Esophagus muscularis mucosa (tissue), 4 donors: ENCODE results near the gene ZSCAN18. TPM values are rescaled to one million over a fixed set of nuclear protein-coding genes. Genes with fewer than 3 reads are reported as not detected.
"Not testable (repeated sequence)": the region's sequence is repeated elsewhere in the genome, so short reads cannot be mapped to it uniquely, and the experiment has no call there.

Experiments
- DNase-seq: peaks from one replicate; pipeline ENCODE4 v3.0.0-alpha.2; 2017; ENCODE audit errors: extremely low spot score
- H3K27ac ChIP-seq, 4 donors: fragments of 200-600 bp; sonication (generic); replicated peaks in 1 of 4; 1 replicate in 3 of 4; 2 replicates in 1 of 4; pipeline ENCODE4 v1.5.1; 2016 to 2019; ENCODE audit warnings: mild to moderate bottlenecking in 1 of 4
- H3K27me3 ChIP-seq, 4 donors: fragments of 200-600 bp; sonication (generic); one replicate each; pipeline versions ENCODE4 v1.5.1 to v1.6.0; 2016 to 2019
- H3K36me3 ChIP-seq, 4 donors: fragments of 200-600 bp; sonication (generic); one replicate each; pipeline ENCODE4 v1.5.1; 2016 to 2019
- H3K4me1 ChIP-seq, 4 donors: fragments of 200-600 bp; sonication (generic); one replicate each; pipeline ENCODE4 v1.5.1; 2016 to 2019
- H3K4me3 ChIP-seq, 4 donors: fragments of 200-600 bp; sonication (generic); 1 replicate in 2 of 4; 2 replicates in 2 of 4; pipeline ENCODE4 v1.5.1; 2016 to 2019; ENCODE audit warnings: mild to moderate bottlenecking in 4 of 4, moderate library complexity in 1 of 4
- H3K9me3 ChIP-seq, 4 donors: fragments of 200-600 bp; sonication (generic); 1 replicate in 3 of 4; 2 replicates in 1 of 4; pipeline ENCODE4 v1.5.1; 2016 to 2019
- CTCF ChIP-seq, 3 experiments: fragments of 200-600 bp in 2 of 3; fragments of 450-650 bp in 1 of 3; sonication (generic) in 2 of 3; IDR thresholded peaks; one replicate each; pipeline ENCODE4 v1.5.1; 2017 to 2019; ENCODE audit warnings: antibody characterized with exemption in 3 of 3, mild to moderate bottlenecking in 2 of 3, moderate library complexity in 1 of 3
- EP300 ChIP-seq: sonication (generic); formaldehyde crosslinking; IDR thresholded peaks from one replicate; pipeline ENCODE4 v1.6.1; 2017; ENCODE audit warnings: antibody characterized with exemption
- POLR2A ChIP-seq: fragments of 450-650 bp; IDR thresholded peaks from one replicate; pipeline ENCODE4 v1.6.1; 2017; ENCODE audit warnings: antibody characterized with exemption, moderate library complexity, mild to moderate bottlenecking, low read depth
- POLR2AphosphoS5 ChIP-seq, 2 donors: sonication (generic); formaldehyde crosslinking; IDR thresholded peaks; one replicate each; pipeline ENCODE4 v1.6.1; 2017; ENCODE audit warnings: antibody characterized with exemption in 2 of 2
- WGBS: methylation state at CpG from one replicate; pipeline ENCODE4 v1.1.5; 2018; 5-methylcytosine and 5-hydroxymethylcytosine counted together
- intact Hi-C: fragments of 100-400 bp; cut with DNase I; formaldehyde crosslinking; loops from one replicate; pipeline ENCODE4 v1.15.1; 2023
- total RNA-seq, 4 donors: library from RNA; depleted of rRNA; stranded (reverse); fragments of >200 nt; gene quantifications; one replicate each; pipeline versions ENCODE4 v1.1.0 to v1.2.1, GENCODE V29; 2016

Gene ZSCAN18
- total RNA-seq = 100 to 1,000 TPM in 3 of 4 donors, 10 to 100 TPM in 1; 93.0 to 141 (median 124) TPM

DNA sequence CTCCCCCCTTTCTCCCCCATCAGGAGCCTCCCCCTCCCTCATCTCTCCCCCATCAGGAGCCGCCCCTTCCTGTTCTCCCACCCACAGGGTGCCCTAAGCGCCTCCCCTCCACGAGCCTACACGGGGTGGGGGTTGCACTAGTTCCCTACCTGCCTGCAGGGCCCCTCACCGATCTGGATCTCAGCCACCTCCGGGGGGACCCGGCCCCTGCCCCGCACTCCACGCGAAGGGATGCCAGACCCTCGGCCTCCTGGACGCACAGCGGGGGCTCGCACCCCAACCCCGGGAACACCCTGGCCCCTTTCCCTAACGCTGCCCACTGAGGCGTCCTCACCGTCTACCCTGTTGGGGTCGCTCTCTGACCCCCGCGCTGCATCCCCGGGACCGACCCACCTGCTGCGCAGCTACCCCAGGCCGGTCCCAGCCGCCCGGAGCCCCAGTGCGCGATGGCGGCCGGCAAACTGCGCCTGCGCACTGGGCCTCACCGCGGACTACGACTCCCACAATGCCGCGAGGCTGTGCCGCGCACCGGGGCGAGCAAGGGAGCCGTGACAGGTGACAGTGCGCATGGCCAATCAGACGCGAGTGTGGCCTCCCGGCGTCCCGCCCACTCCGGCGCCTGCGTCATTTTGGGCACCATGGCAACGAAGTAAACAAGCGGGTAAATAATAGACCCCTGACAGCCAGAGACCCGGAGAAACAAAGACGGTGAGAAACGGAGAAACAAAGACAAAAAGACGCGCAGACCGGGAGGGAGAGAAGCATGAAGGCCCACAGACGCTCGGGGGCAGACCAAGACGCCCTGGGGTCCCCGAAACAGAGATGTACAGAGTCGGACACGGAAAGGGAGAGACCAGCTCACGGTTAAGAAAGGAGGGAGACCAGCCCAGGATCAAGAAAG is at the start of gene ZSCAN18:
TSS of gene ZSCAN18 (minus strand) at position 451 of the 901 bp plus-strand sequence. CDS start 7,964 bp downstream, outside the sequence.
- 4% methylated on average over 37 of the region's 67 CpGs for WGBS
- intact Hi-C loops = loop anchor here (10.0 kb wide), 1 partner anchor 83 kb away; no protein-coding TSS in a partner anchor
- DNase-seq = peak; percentile 99
- peak within 1 kb of the TSS; percentile 70 to 97 (median 76) for H3K4me3 ChIP-seq
- H3K36me3 ChIP-seq = peaks cover 0 to 19% (median 3%) of the 10 kb centered on the region in 4 donors
- H3K27ac ChIP-seq = peak within 1 kb of the TSS; percentile 91 to 96 (median 94)
- H3K4me1 ChIP-seq = peaks cover 19 to 29% (median 27%) of the 10 kb centered on the region in 4 donors
- H3K9me3 ChIP-seq = peaks cover 0 to 28% (median 14%) of the 10 kb centered on the region in 4 donors
- no peaks in the 10 kb centered on the region for H3K27me3 ChIP-seq
- no peak for TF ChIP-seq EP300
- no peak for TF ChIP-seq CTCF (IDR thresholded peaks at IDR 0.05)
- peak; percentile 95 to 96 for TF ChIP-seq POLR2AphosphoS5 (IDR thresholded peaks at IDR 0.05)
- TF ChIP-seq POLR2A = peak; percentile 42

- H3K27ac ChIP-seq, intact Hi-C loops, H3K4me3 ChIP-seq, H3K27me3 ChIP-seq, DNase-seq: not testable (repeated sequence)
- H3K9me3 ChIP-seq = peaks cover 0 to 48% (median 40%) of the 10 kb centered on the region in 4 donors
- 95% methylated on average over 12 of the region's 28 CpGs for WGBS
- H3K36me3 ChIP-seq = peaks cover 5 to 16% (median 12%) of the 10 kb centered on the region in 4 donors
- H3K4me1 ChIP-seq = peaks cover 18 to 32% (median 22%) of the 10 kb centered on the region in 4 donors
These were observed 49.4 kb upstream of the ZSCAN18 start for GRCh38 chr19:58147475-58147874.

- H3K27ac ChIP-seq = no peak overlapping the region
- no peak for DNase-seq
- no peaks in the 10 kb centered on the region for H3K27me3 ChIP-seq
- WGBS = 96% methylated on average over 3 of the region's 3 CpGs
- H3K4me1 ChIP-seq = peaks cover 8 to 22% (median 11%) of the 10 kb centered on the region in 4 donors
- no peak for TF ChIP-seq CTCF (IDR thresholded peaks at IDR 0.05)
- intact Hi-C loops = no loop called here
- no peak overlapping the region for H3K4me3 ChIP-seq
- H3K36me3 ChIP-seq = peaks cover 22 to 32% (median 28%) of the 10 kb centered on the region in 4 donors
- peaks cover 0 to 64% (median 55%) of the 10 kb centered on the region in 4 donors for H3K9me3 ChIP-seq
These were observed 47.8 kb upstream of the ZSCAN18 start for GRCh38 chr19:58145849-58146248.

DNA sequence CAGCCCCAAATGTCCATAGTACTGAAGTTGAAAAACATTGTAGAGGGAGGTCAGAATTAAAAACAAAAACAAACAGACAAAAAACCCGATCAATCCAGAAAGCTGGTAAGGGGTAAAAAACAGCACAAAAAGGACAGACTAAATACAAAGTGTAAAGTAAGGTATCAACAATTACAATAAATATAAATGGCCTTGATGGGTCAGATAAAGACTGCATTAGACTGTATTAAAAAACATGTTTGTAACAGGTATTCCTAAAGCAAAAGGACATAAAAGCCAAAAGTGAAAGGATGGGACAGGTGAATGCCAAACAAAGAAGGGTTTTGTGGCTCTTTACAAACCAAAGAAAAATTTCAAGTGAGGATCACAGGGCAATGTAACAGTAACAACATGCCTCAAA is 36.2 kb upstream of the ZSCAN18 start:
- peaks cover 97 to 100% (median 99%) of the 10 kb centered on the region in 4 donors for H3K36me3 ChIP-seq

More for the DNA sequence above, 36.2 kb upstream of the ZSCAN18 start:
- intact Hi-C loops = no loop called here
- no peak for DNase-seq
- peaks cover 33 to 100% (median 100%) of the 10 kb centered on the region in 4 donors for H3K9me3 ChIP-seq
- no peaks in the 10 kb centered on the region for H3K27me3 ChIP-seq
- no peak overlapping the region for H3K4me3 ChIP-seq
- no peaks in the 10 kb centered on the region for H3K4me1 ChIP-seq
- H3K27ac ChIP-seq = no peak overlapping the region
- WGBS = 100% methylated on average over 1 of the region's 1 CpG
- TF ChIP-seq CTCF (IDR thresholded peaks at IDR 0.05) (no peak), EP300 (no peak), POLR2A (no peak), POLR2AphosphoS5 (IDR thresholded peaks at IDR 0.05) (no peak)
